Suppressor macrophage treated with lipopolysaccharide for 4 hours (primary cell): ENCODE data around the gene RNF123.

Source experiments
- DNase-seq: peaks from one replicate; pipeline ENCODE4 v3.0.0-alpha.2; 2020

RNF123 gene

GRCh38 chr3:49757197-49757596 is 67.8 kb downstream of the RNF123 start:
- DNase-seq: no peak

DNA sequence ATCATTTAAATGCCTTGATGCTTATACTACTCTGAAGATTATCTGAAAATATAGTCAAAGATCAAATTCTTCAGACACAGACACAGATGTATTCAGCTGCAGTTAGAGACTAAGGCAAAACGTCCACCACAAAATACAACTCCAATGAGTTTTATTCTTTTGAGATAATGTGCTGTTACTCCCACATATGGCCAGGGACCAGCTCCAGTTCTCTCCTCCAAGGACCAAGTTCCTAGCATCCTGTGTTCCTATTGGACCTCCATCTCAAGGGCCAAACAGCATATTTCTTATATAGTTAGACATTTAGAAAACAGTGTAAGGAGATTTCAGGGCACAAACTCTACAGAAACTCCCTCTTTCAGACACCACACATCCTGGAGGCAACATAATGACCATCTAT is 69.9 kb downstream of the RNF123 start:
- DNase-seq: no peak

DNA sequence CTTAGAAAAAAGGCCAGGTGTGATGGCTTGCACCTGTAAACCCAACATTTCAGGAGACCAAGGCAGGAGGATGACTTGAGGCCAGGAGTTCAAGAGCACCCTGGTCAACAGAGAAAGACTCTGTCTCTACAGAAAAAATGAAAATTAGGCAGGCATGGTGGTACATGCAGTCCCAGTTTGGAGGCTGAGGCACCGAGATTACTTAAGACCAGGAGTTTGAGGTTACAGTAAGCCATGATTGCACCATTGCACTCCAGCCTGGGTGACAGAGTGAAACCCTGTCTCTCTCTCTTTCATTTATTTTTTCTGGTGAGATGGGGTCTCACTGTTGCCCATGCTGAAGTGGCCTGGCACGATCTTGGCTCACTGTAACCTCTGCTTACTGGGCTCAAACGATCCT is 72.3 kb downstream of the RNF123 start:
- no peak for DNase-seq

- DNase-seq: no peak
Measured at GRCh38 chr3:49763981-49764380, 74.6 kb downstream of the RNF123 start.

GRCh38 chr3:49769286-49769915 is 80.0 kb downstream of the RNF123 start:
- DNase-seq: no peak

DNA sequence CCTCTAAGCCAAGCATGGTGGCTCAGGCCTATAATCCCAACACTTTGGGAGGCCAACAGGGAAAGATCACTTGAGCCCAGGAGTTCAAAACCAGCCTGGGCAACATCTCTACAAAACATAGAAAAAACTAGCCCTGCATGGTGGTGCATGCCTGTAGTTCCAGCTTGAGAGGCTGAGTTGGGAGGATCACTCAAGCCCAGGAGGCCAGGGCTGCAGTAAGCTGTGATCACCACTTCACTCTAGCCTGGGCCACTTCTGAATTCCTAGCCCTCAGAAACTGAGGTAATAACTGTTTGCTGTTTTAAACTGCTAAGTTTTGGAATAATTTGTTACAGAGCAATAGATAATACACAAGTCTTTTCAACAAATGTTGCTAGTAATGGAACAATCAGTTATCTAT is 80.6 kb downstream of the RNF123 start:
- no peak for DNase-seq
